ENCODE measurements around the gene MYL3. TPM values are rescaled to one million over a fixed set of nuclear protein-coding genes. Genes with fewer than 3 reads are reported as not detected.

The MYL3 gene
- polyA plus RNA-seq, 1 donor from 2014 or later = 2.1 TPM

DNA sequence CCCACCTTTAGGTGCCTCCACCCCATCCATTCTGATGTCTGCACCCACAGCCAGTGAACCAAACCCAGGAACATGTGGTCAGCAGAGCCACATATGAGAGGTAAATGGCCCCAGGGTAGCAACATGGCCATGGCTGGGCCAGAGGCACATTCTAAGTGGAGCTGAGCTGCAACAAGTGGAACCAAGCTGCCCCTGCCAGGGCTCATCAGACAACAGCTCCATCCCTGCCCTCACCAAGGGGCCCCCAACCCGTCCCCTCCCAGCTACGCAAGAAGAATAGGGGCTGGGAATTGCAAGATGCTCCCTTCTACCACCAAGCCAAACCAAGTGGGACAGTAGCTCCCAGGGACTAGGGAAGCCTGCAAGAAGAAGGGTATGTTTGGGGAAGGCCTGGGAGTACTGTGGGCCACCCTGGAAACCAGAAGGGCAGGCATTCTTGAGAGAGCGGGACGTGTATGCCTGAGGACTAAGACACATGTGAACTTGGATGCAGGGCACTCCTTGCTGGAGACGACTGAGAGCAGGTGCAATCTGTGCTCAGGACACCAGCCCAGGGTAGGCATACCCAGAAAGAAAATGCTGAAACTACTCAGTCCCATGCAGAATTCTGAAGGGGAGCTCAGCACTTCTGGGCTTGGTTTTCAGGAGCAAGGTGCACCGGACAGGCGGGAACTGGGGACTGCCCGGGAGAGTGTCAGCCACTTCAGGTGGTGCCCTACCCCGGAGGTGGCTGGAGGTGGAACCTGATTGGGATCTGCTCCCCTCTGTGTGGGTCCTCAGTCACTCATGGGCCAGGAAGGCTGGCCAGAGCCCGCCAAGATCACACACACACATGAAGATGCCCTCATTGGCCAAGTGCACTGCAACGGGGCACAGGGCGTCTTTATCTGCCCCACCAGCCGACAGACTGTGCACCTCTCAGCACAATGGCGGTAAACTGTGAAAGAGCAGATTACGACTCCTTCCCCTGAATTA, 9.5 kb downstream of the MYL3 start:
- no peaks in the 10 kb centered on the region for H4K20me1 ChIP-seq (ENCODE audit: insufficient read depth)
- TF ChIP-seq MXI1 (conservative IDR thresholded peaks at IDR 0.05; ENCODE audit: poor library complexity, severe bottlenecking) (no peak), RAD21 (conservative IDR thresholded peaks at IDR 0.05) (no peak)
- TF ChIP-seq, protein P1, sequence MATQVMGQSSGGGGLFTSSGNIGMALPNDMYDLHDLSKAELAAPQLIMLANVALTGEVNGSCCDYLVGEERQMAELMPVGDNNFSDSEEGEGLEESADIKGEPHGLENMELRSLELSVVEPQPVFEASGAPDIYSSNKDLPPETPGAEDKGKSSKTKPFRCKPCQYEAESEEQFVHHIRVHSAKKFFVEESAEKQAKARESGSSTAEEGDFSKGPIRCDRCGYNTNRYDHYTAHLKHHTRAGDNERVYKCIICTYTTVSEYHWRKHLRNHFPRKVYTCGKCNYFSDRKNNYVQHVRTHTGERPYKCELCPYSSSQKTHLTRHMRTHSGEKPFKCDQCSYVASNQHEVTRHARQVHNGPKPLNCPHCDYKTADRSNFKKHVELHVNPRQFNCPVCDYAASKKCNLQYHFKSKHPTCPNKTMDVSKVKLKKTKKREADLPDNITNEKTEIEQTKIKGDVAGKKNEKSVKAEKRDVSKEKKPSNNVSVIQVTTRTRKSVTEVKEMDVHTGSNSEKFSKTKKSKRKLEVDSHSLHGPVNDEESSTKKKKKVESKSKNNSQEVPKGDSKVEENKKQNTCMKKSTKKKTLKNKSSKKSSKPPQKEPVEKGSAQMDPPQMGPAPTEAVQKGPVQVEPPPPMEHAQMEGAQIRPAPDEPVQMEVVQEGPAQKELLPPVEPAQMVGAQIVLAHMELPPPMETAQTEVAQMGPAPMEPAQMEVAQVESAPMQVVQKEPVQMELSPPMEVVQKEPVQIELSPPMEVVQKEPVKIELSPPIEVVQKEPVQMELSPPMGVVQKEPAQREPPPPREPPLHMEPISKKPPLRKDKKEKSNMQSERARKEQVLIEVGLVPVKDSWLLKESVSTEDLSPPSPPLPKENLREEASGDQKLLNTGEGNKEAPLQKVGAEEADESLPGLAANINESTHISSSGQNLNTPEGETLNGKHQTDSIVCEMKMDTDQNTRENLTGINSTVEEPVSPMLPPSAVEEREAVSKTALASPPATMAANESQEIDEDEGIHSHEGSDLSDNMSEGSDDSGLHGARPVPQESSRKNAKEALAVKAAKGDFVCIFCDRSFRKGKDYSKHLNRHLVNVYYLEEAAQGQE (IDR thresholded peaks at IDR 0.05; ENCODE audit: borderline replicate concordance) = no peak
- no peaks in the 10 kb centered on the region for H3F3A ChIP-seq (ENCODE audit: insufficient read depth, low read length, poor library complexity, severe bottlenecking)
- H3K4me2 ChIP-seq (ENCODE audit: low read length) = no peak overlapping the region
- no peaks in the 10 kb centered on the region for H3K27me3 ChIP-seq (ENCODE audit: insufficient read depth, low read depth, low read length)
- H3K36me3 ChIP-seq (ENCODE audit: insufficient read depth, low read length) = no peaks in the 10 kb centered on the region
- H3K9ac ChIP-seq (ENCODE audit: low read length) = no peak overlapping the region
- H2AFZ ChIP-seq (ENCODE audit: low read depth, low read length) = no peak overlapping the region
- no peaks in the 10 kb centered on the region for H3K9me2 ChIP-seq (ENCODE audit: insufficient read depth, low read length)
- H3K9me3 ChIP-seq (ENCODE audit: low read length) = no peaks in the 10 kb centered on the region
- H3K79me2 ChIP-seq (replicated peaks; ENCODE audit: insufficient read depth, low read length) = no peaks in the 10 kb centered on the region
- H3K4me3 ChIP-seq (ENCODE audit: low read length) = no peak overlapping the region
- H3K27ac ChIP-seq (ENCODE audit: low read length) = no peak overlapping the region

DNA sequence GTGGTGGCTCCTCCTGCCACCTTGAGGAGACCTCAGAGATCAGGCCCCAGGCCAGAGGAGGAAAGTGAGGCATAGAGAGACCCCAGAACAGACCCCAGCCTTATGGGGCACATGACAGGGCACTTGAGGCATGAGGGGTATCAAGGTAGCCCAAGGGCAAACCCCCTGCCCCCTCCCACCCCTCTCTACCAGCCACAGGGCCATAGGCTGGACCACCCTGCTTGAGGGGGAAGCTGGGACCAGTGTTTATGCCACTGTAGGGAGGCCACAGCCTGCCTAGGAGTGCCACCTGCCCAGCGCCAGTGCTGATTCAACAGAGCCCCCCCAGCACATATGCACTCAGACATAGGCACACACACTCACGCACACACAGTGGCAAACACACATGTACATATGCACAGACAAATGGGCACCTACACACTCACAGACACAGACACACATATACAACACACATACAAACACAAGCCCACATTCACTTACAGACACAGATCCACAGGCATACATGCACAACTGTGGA, 10.3 kb downstream of the MYL3 start:
- Histone ChIP-seq H3K9me3 (ENCODE audit: low read length) (no peaks in the 10 kb centered on the region), H3K9me2 (ENCODE audit: insufficient read depth, low read length) (no peaks in the 10 kb centered on the region), H2AFZ (ENCODE audit: low read depth, low read length) (no peak overlapping the region), H3K27me3 (ENCODE audit: insufficient read depth, low read depth, low read length) (no peaks in the 10 kb centered on the region), H3F3A (ENCODE audit: insufficient read depth, low read length, poor library complexity, severe bottlenecking) (no peaks in the 10 kb centered on the region), H3K4me3 (ENCODE audit: low read length) (no peak overlapping the region), H3K36me3 (ENCODE audit: insufficient read depth, low read length) (no peaks in the 10 kb centered on the region), H4K20me1 (ENCODE audit: insufficient read depth) (no peaks in the 10 kb centered on the region), H3K9ac (ENCODE audit: low read length) (no peak overlapping the region), H3K79me2 (replicated peaks; ENCODE audit: insufficient read depth, low read length) (no peaks in the 10 kb centered on the region), H3K27ac (ENCODE audit: low read length) (no peak overlapping the region), H3K4me2 (ENCODE audit: low read length) (no peak overlapping the region)
- TF ChIP-seq EP300 (conservative IDR thresholded peaks at IDR 0.05; ENCODE audit: poor library complexity, severe bottlenecking) (no peak), POLR2AphosphoS5 (IDR thresholded peaks at IDR 0.05) (no peak), EZH2 (IDR thresholded peaks at IDR 0.05; ENCODE audit: borderline replicate concordance, insufficient read depth, low read length, poor library complexity, severe bottlenecking) (no peak), TAF1 (IDR thresholded peaks at IDR 0.05; ENCODE audit: low read depth) (no peak), MXI1 (conservative IDR thresholded peaks at IDR 0.05; ENCODE audit: poor library complexity, severe bottlenecking) (no peak), RAD21 (conservative IDR thresholded peaks at IDR 0.05) (no peak), SMC3 (conservative IDR thresholded peaks at IDR 0.05; ENCODE audit: poor library complexity) (no peak)
- TF ChIP-seq, protein P1 (IDR thresholded peaks at IDR 0.05; ENCODE audit: borderline replicate concordance) = no peak
- TF ChIP-seq, protein P2, sequence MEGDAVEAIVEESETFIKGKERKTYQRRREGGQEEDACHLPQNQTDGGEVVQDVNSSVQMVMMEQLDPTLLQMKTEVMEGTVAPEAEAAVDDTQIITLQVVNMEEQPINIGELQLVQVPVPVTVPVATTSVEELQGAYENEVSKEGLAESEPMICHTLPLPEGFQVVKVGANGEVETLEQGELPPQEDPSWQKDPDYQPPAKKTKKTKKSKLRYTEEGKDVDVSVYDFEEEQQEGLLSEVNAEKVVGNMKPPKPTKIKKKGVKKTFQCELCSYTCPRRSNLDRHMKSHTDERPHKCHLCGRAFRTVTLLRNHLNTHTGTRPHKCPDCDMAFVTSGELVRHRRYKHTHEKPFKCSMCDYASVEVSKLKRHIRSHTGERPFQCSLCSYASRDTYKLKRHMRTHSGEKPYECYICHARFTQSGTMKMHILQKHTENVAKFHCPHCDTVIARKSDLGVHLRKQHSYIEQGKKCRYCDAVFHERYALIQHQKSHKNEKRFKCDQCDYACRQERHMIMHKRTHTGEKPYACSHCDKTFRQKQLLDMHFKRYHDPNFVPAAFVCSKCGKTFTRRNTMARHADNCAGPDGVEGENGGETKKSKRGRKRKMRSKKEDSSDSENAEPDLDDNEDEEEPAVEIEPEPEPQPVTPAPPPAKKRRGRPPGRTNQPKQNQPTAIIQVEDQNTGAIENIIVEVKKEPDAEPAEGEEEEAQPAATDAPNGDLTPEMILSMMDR (IDR thresholded peaks at IDR 0.05; ENCODE audit: poor library complexity, severe bottlenecking) = no peak

Measured in neural cell (in vitro differentiated cells).